Measurements from ENCODE around the gene CLSTN2. TPM values are rescaled to one million over a fixed set of nuclear protein-coding genes. Genes with fewer than 3 reads are reported as not detected.

The CLSTN2 gene
- total RNA-seq, 1 donor from 2014 or later: 65.0 TPM

DNA sequence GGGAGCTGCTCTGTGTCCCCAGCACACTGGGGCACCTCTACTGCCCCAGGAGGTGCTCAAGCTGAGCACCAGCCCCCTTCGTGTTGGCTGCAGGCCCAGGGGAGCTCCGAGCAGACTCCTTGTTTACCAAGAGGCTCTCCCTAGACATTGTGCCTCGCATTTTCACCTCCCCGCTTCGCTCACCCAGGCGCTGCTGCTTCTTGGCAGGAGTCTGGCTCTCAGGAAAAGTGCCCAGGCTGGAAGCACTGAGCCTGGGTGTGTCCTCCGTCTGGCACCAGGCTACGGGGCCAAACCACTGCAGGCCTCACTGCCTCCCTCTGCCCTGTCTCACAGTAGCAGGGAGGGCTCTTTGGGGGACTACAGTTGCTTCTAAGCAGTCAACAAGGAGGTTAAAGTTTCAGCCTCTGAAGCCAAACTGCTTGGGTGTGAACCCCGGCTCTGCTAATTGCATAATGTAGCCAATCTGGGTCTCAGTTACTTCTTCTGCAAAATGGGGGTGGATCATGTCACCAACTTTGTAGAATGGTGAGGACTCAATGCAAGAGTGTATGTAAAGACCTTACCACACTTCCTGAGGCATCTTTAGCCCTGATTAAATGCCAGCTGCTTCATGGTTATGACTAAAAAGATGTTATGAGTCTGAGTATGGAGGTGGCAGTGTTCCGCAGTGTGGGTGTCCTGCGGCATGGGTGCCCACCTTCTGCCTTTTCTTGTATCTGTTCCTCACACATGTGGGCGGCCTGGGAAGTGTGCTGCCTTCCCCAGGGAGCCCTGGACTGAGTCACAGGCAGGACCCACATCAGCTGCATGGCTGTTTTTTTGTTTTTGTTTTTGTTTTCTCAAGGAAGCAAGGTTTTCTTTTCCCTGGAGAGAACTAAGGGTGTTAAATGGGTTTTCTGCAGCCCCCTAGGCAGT, 88.9 kb downstream of the CLSTN2 start:
- DNase-seq (ENCODE audit: low spot score): no peak

GRCh38 chr3:140031170-140031569, 96.2 kb downstream of the CLSTN2 start:
- H3K4me3 Mint-ChIP-seq (ENCODE audit: unreplicated experiment): no peak overlapping the region
- H3K27ac Mint-ChIP-seq (ENCODE audit: unreplicated experiment): no peak overlapping the region
- TF ChIP-seq, protein P1, sequence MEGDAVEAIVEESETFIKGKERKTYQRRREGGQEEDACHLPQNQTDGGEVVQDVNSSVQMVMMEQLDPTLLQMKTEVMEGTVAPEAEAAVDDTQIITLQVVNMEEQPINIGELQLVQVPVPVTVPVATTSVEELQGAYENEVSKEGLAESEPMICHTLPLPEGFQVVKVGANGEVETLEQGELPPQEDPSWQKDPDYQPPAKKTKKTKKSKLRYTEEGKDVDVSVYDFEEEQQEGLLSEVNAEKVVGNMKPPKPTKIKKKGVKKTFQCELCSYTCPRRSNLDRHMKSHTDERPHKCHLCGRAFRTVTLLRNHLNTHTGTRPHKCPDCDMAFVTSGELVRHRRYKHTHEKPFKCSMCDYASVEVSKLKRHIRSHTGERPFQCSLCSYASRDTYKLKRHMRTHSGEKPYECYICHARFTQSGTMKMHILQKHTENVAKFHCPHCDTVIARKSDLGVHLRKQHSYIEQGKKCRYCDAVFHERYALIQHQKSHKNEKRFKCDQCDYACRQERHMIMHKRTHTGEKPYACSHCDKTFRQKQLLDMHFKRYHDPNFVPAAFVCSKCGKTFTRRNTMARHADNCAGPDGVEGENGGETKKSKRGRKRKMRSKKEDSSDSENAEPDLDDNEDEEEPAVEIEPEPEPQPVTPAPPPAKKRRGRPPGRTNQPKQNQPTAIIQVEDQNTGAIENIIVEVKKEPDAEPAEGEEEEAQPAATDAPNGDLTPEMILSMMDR (IDR thresholded peaks at IDR 0.05): no peak
- H3K4me1 Mint-ChIP-seq (ENCODE audit: low read depth): peaks cover 14% of the 10 kb centered on the region
- H3K36me3 Mint-ChIP-seq (ENCODE audit: low read depth): no peaks in the 10 kb centered on the region
- H3K27me3 Mint-ChIP-seq (ENCODE audit: low read depth): no peaks in the 10 kb centered on the region
- no peak for DNase-seq (ENCODE audit: low spot score)
- no peaks in the 10 kb centered on the region for H3K9me3 Mint-ChIP-seq (ENCODE audit: low read depth)

More for the DNA sequence above, 88.9 kb downstream of the CLSTN2 start:
- Mint-ChIP-seq H3K27ac (ENCODE audit: unreplicated experiment) (peak overlapping the region; percentile 63), H3K9me3 (ENCODE audit: low read depth) (no peaks in the 10 kb centered on the region), H3K4me3 (ENCODE audit: unreplicated experiment) (no peak overlapping the region), H3K4me1 (ENCODE audit: low read depth) (peaks cover 37% of the 10 kb centered on the region), H3K36me3 (ENCODE audit: low read depth) (no peaks in the 10 kb centered on the region), H3K27me3 (ENCODE audit: low read depth) (no peaks in the 10 kb centered on the region)
- TF ChIP-seq, protein P1 (IDR thresholded peaks at IDR 0.05): no peak

GRCh38 chr3:140034058-140034457, 99.1 kb downstream of the CLSTN2 start:
- no peak for DNase-seq (ENCODE audit: low spot score)
- TF ChIP-seq, protein P1 (IDR thresholded peaks at IDR 0.05): no peak
- H3K36me3 Mint-ChIP-seq (ENCODE audit: low read depth): peaks cover 5% of the 10 kb centered on the region
- peaks cover 6% of the 10 kb centered on the region for H3K4me1 Mint-ChIP-seq (ENCODE audit: low read depth)
- H3K4me3 Mint-ChIP-seq (ENCODE audit: unreplicated experiment): no peak overlapping the region
- H3K9me3 Mint-ChIP-seq (ENCODE audit: low read depth): peaks cover 3% of the 10 kb centered on the region
- no peaks in the 10 kb centered on the region for H3K27me3 Mint-ChIP-seq (ENCODE audit: low read depth)
- H3K27ac Mint-ChIP-seq (ENCODE audit: unreplicated experiment): no peak overlapping the region

DNA sequence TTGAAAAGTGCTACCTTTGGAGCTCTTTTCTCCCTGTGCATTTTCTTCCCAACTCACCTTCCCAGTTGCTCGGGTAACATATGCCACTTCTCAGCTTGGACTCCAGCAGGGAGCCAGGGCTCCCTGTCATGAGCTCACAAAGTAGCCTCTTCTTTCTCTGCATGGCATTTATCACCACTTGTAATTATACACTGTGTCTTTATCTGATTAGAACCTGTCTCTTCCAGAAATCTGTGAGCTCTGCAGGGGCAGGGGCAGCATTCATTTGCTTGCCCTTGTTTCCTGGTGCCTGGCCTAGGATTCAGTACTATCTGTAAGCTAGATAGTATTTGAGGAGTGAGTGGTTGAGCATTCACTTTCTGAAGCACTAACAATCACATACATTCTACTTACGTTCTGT, 100.9 kb downstream of the CLSTN2 start:
- Mint-ChIP-seq H3K36me3 (ENCODE audit: low read depth) (peaks cover 5% of the 10 kb centered on the region), H3K4me3 (ENCODE audit: unreplicated experiment) (no peak overlapping the region), H3K27me3 (ENCODE audit: low read depth) (no peaks in the 10 kb centered on the region), H3K9me3 (ENCODE audit: low read depth) (peaks cover 3% of the 10 kb centered on the region), H3K27ac (ENCODE audit: unreplicated experiment) (no peak overlapping the region), H3K4me1 (ENCODE audit: low read depth) (peaks cover 6% of the 10 kb centered on the region)
- TF ChIP-seq, protein P1 (IDR thresholded peaks at IDR 0.05): no peak
- DNase-seq (ENCODE audit: low spot score): no peak

GRCh38 chr3:140050396-140050795, 115.4 kb downstream of the CLSTN2 start:
- TF ChIP-seq, protein P1 (IDR thresholded peaks at IDR 0.05): no peak
- H3K9me3 Mint-ChIP-seq (ENCODE audit: low read depth): no peaks in the 10 kb centered on the region
- no peak overlapping the region for H3K4me3 Mint-ChIP-seq (ENCODE audit: unreplicated experiment)
- H3K27me3 Mint-ChIP-seq (ENCODE audit: low read depth): no peaks in the 10 kb centered on the region
- DNase-seq (ENCODE audit: low spot score): no peak
- H3K4me1 Mint-ChIP-seq (ENCODE audit: low read depth): peaks cover 7% of the 10 kb centered on the region
- no peak overlapping the region for H3K27ac Mint-ChIP-seq (ENCODE audit: unreplicated experiment)
- peaks cover 3% of the 10 kb centered on the region for H3K36me3 Mint-ChIP-seq (ENCODE audit: low read depth)
